ENCODE data around the gene LPCAT2.

The LPCAT2 gene

DNA sequence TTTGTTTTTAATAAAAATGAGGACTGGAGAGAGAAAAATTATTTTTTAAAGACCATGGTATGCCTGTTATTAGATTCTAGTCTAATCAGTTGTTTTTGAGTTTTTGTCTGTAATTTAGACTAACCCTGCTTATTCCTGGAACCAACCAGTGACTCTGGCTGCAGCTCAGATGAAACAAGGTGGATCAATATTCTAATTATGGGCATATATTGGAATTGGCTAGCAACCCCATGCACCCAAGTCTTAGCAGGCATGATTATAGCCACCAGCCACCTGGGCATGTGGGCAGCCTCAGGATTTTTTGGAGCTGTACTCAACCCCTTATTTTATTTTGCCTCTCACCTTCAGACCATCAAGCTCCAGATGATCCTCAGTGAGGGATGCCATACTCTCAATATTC is 125.3 kb downstream of the LPCAT2 start:
- no peak overlapping the region for H3K27ac ChIP-seq
- no peak for DNase-seq (ENCODE audit: low read depth, low spot score)
